ENCODE data around the gene C16orf89.
A peak's percentile ranks its signal among the peaks of the same experiment; 100 is the strongest.

The C16orf89 gene

GRCh38 chr16:5033256-5034166 lies 32.2 kb downstream of the C16orf89 start, which contains the start of gene NAGPA (continued):
- TF ChIP-seq ZBTB1 (tag by site-specific recombination; IDR thresholded peaks at IDR 0.05) = no peak
- TF ChIP-seq ZNF776 (tag by site-specific recombination; IDR thresholded peaks at IDR 0.05; ENCODE audit: borderline replicate concordance) = no peak
- TF ChIP-seq ZNF561 (tag by site-specific recombination; IDR thresholded peaks at IDR 0.05; ENCODE audit: borderline replicate concordance) = peak; percentile 100
- peak; percentile 80 for TF ChIP-seq ZNF692 (tag by site-specific recombination; IDR thresholded peaks at IDR 0.05)
- TF ChIP-seq ZNF670 (tag by site-specific recombination; IDR thresholded peaks at IDR 0.05; ENCODE audit: low read depth) = no peak
- peak; percentile 98 for TF ChIP-seq ZBTB26 (tag by site-specific recombination; optimal IDR thresholded peaks at IDR 0.05)
- no peak for TF ChIP-seq ZNF555 (tag by site-specific recombination; conservative IDR thresholded peaks at IDR 0.05)
- TF ChIP-seq ZNF24 (tag by site-specific recombination; IDR thresholded peaks at IDR 0.05) = peak; percentile 97
- TF ChIP-seq ZBTB11 (tag by site-specific recombination; conservative IDR thresholded peaks at IDR 0.05; ENCODE audit: low read depth) = peak; percentile 61
- no peak for TF ChIP-seq ZNF19 (tag by site-specific recombination; IDR thresholded peaks at IDR 0.05; ENCODE audit: low read depth)
- no peak for TF ChIP-seq GLI4 (tag by site-specific recombination; IDR thresholded peaks at IDR 0.05)
- no peak for TF ChIP-seq TSHZ1 (tag by site-specific recombination; IDR thresholded peaks at IDR 0.05; ENCODE audit: borderline replicate concordance)
- no peak for TF ChIP-seq ZNF837 (tag by site-specific recombination; IDR thresholded peaks at IDR 0.05)
- TF ChIP-seq PBX3 (CRISPR knock-in tag; IDR thresholded peaks at IDR 0.05) = peak; percentile 77
- no peak for TF ChIP-seq ZNF560 (tag by site-specific recombination; IDR thresholded peaks at IDR 0.05; ENCODE audit: borderline replicate concordance)
- TF ChIP-seq ATF2 (tag by site-specific recombination; IDR thresholded peaks at IDR 0.05; ENCODE audit: low read depth) = no peak
- peak; percentile 71 for TF ChIP-seq ZSCAN4 (tag by site-specific recombination; IDR thresholded peaks at IDR 0.05)
- no peak for TF ChIP-seq ZNF214 (tag by site-specific recombination; IDR thresholded peaks at IDR 0.05; ENCODE audit: borderline replicate concordance)
- no peak for TF ChIP-seq ZNF132 (tag by site-specific recombination; IDR thresholded peaks at IDR 0.05; ENCODE audit: borderline replicate concordance)
- no peak for TF ChIP-seq ZNF112 (tag by site-specific recombination; IDR thresholded peaks at IDR 0.05)
- TF ChIP-seq ZNF580 (tag by site-specific recombination; IDR thresholded peaks at IDR 0.05) = peak; percentile 90

Measured in HEK293 (cell line).